GM23338 (cell line): ENCODE results near the gene LRIG1.

Experiments used
- CREB1 ChIP-seq: fragments of 250-450 bp; sonication (Bioruptor Pico); IDR thresholded peaks from 2 replicates; pipeline ENCODE4 v1.5.0; 2020; ENCODE audit warnings: low read depth, mild to moderate bottlenecking, moderate library complexity
- EZH2 ChIP-seq: fragments of 200-600 bp; sonication (generic); IDR thresholded peaks from one replicate; pipeline ENCODE4 v1.8.0; 2017; ENCODE audit warnings: antibody characterized with exemption, mild to moderate bottlenecking, low read depth; ENCODE audit not compliant: unreplicated experiment
- EZH2phosphoT487 ChIP-seq: fragments of 200-600 bp; sonication (generic); IDR thresholded peaks from one replicate; pipeline ENCODE4 v1.8.1; 2018; ENCODE audit warnings: antibody characterized with exemption; ENCODE audit not compliant: unreplicated experiment
- JUNB ChIP-seq: IDR thresholded peaks from one replicate; pipeline ENCODE4 v1.6.1; 2016; ENCODE audit warnings: antibody characterized with exemption; ENCODE audit not compliant: unreplicated experiment
- NANOG ChIP-seq: IDR thresholded peaks from 2 replicates; pipeline ENCODE4 v1.6.1; 2016; ENCODE audit warnings: antibody characterized with exemption, borderline replicate concordance
- POLR2AphosphoS5 ChIP-seq: IDR thresholded peaks from 2 replicates; pipeline ENCODE4 v1.6.1; 2016; ENCODE audit warnings: antibody characterized with exemption, low read depth
- STAT1 ChIP-seq: IDR thresholded peaks from one replicate; pipeline ENCODE4 v1.6.1; 2016; ENCODE audit warnings: antibody characterized with exemption; ENCODE audit not compliant: unreplicated experiment
- ZNF114 ChIP-seq: fragments of 250-450 bp; sonication (Bioruptor Pico); IDR thresholded peaks from 2 replicates; pipeline ENCODE4 v1.5.0; 2020; ENCODE audit warnings: mild to moderate bottlenecking, moderate library complexity
- ZNF331 ChIP-seq: fragments of 250-450 bp; sonication (Bioruptor Pico); IDR thresholded peaks from 2 replicates; pipeline ENCODE4 v1.5.0; 2020; ENCODE audit warnings: low read depth, mild to moderate bottlenecking, moderate library complexity
- TF ChIP-seq, protein P1 (sequence below), 2 experiments: fragments of 200-600 bp in 1 of 2; sonication (generic) in 1 of 2; conservative IDR thresholded peaks; 2 replicates each; pipeline versions ENCODE4 v1.5.1 to v1.6.1; 2016 to 2017; ENCODE audit warnings: antibody characterized with exemption in 2 of 2, low read depth in 2 of 2, mild to moderate bottlenecking in 2 of 2, moderate library complexity in 1 of 2
- TF ChIP-seq, protein P2 (sequence below): IDR thresholded peaks from one replicate; pipeline ENCODE4 v1.6.1; 2018; ENCODE audit warnings: antibody characterized with exemption; ENCODE audit not compliant: unreplicated experiment
- TF ChIP-seq, protein P3 (sequence below): fragments of 250-450 bp; sonication (Bioruptor Pico); IDR thresholded peaks from 2 replicates; pipeline ENCODE4 v1.5.0; 2020; ENCODE audit warnings: mild to moderate bottlenecking, moderate library complexity
- TF ChIP-seq, protein P4 (sequence below): IDR thresholded peaks from 2 replicates; pipeline ENCODE4 v1.6.1; 2016; ENCODE audit warnings: antibody characterized with exemption

DNA sequence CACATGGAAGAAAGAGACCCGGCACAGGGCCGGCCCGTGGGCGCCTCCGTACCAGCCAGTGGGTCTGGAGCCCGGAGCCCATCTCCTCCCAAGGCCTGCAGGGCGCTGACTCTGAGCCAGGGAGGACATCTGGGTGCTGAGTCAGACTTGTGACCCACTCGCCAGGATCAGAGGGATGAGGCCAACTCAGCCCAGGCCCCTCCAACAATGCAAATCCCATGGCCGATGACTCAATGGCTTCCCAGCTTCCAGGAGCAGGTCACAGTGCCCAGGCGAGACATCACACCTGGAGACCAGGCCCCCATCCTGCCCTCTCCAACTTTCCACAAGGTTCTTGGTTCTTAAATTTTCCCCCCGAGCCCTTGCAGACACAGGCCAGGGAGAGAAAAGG lies 95.1 kb downstream of the LRIG1 start:
- TF ChIP-seq POLR2AphosphoS5 (no peak), EZH2 (no peak), NANOG (no peak), CREB1 (CRISPR knock-in tag) (no peak), JUNB (no peak), EZH2phosphoT487 (no peak), ZNF331 (no peak), ZNF114 (CRISPR knock-in tag) (no peak), STAT1 (no peak)
- TF ChIP-seq, protein P1, sequence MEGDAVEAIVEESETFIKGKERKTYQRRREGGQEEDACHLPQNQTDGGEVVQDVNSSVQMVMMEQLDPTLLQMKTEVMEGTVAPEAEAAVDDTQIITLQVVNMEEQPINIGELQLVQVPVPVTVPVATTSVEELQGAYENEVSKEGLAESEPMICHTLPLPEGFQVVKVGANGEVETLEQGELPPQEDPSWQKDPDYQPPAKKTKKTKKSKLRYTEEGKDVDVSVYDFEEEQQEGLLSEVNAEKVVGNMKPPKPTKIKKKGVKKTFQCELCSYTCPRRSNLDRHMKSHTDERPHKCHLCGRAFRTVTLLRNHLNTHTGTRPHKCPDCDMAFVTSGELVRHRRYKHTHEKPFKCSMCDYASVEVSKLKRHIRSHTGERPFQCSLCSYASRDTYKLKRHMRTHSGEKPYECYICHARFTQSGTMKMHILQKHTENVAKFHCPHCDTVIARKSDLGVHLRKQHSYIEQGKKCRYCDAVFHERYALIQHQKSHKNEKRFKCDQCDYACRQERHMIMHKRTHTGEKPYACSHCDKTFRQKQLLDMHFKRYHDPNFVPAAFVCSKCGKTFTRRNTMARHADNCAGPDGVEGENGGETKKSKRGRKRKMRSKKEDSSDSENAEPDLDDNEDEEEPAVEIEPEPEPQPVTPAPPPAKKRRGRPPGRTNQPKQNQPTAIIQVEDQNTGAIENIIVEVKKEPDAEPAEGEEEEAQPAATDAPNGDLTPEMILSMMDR (conservative IDR thresholded peaks at IDR 0.05; ENCODE audit: low read depth in 2 of 2) = no peak
- TF ChIP-seq, protein P2, sequence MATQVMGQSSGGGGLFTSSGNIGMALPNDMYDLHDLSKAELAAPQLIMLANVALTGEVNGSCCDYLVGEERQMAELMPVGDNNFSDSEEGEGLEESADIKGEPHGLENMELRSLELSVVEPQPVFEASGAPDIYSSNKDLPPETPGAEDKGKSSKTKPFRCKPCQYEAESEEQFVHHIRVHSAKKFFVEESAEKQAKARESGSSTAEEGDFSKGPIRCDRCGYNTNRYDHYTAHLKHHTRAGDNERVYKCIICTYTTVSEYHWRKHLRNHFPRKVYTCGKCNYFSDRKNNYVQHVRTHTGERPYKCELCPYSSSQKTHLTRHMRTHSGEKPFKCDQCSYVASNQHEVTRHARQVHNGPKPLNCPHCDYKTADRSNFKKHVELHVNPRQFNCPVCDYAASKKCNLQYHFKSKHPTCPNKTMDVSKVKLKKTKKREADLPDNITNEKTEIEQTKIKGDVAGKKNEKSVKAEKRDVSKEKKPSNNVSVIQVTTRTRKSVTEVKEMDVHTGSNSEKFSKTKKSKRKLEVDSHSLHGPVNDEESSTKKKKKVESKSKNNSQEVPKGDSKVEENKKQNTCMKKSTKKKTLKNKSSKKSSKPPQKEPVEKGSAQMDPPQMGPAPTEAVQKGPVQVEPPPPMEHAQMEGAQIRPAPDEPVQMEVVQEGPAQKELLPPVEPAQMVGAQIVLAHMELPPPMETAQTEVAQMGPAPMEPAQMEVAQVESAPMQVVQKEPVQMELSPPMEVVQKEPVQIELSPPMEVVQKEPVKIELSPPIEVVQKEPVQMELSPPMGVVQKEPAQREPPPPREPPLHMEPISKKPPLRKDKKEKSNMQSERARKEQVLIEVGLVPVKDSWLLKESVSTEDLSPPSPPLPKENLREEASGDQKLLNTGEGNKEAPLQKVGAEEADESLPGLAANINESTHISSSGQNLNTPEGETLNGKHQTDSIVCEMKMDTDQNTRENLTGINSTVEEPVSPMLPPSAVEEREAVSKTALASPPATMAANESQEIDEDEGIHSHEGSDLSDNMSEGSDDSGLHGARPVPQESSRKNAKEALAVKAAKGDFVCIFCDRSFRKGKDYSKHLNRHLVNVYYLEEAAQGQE = no peak
- TF ChIP-seq, protein P3, sequence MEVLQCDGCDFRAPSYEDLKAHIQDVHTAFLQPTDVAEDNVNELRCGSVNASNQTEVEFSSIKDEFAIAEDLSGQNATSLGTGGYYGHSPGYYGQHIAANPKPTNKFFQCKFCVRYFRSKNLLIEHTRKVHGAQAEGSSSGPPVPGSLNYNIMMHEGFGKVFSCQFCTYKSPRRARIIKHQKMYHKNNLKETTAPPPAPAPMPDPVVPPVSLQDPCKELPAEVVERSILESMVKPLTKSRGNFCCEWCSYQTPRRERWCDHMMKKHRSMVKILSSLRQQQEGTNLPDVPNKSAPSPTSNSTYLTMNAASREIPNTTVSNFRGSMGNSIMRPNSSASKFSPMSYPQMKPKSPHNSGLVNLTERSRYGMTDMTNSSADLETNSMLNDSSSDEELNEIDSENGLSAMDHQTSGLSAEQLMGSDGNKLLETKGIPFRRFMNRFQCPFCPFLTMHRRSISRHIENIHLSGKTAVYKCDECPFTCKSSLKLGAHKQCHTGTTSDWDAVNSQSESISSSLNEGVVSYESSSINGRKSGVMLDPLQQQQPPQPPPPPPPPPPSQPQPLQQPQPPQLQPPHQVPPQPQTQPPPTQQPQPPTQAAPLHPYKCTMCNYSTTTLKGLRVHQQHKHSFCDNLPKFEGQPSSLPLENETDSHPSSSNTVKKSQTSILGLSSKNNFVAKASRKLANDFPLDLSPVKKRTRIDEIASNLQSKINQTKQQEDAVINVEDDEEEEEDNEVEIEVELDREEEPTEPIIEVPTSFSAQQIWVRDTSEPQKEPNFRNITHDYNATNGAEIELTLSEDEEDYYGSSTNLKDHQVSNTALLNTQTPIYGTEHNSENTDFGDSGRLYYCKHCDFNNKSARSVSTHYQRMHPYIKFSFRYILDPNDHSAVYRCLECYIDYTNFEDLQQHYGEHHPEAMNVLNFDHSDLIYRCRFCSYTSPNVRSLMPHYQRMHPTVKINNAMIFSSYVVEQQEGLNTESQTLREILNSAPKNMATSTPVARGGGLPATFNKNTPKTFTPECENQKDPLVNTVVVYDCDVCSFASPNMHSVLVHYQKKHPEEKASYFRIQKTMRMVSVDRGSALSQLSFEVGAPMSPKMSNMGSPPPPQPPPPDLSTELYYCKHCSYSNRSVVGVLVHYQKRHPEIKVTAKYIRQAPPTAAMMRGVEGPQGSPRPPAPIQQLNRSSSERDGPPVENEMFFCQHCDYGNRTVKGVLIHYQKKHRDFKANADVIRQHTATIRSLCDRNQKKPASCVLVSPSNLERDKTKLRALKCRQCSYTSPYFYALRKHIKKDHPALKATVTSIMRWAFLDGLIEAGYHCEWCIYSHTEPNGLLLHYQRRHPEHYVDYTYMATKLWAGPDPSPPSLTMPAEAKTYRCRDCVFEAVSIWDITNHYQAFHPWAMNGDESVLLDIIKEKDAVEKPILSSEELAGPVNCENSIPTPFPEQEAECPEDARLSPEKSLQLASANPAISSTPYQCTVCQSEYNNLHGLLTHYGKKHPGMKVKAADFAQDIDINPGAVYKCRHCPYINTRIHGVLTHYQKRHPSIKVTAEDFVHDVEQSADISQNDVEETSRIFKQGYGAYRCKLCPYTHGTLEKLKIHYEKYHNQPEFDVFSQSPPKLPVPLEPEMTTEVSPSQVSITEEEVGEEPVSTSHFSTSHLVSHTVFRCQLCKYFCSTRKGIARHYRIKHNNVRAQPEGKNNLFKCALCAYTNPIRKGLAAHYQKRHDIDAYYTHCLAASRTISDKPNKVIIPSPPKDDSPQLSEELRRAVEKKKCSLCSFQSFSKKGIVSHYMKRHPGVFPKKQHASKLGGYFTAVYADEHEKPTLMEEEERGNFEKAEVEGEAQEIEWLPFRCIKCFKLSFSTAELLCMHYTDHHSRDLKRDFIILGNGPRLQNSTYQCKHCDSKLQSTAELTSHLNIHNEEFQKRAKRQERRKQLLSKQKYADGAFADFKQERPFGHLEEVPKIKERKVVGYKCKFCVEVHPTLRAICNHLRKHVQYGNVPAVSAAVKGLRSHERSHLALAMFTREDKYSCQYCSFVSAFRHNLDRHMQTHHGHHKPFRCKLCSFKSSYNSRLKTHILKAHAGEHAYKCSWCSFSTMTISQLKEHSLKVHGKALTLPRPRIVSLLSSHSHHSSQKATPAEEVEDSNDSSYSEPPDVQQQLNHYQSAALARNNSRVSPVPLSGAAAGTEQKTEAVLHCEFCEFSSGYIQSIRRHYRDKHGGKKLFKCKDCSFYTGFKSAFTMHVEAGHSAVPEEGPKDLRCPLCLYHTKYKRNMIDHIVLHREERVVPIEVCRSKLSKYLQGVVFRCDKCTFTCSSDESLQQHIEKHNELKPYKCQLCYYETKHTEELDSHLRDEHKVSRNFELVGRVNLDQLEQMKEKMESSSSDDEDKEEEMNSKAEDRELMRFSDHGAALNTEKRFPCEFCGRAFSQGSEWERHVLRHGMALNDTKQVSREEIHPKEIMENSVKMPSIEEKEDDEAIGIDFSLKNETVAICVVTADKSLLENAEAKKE = no peak
- TF ChIP-seq, protein P4, sequence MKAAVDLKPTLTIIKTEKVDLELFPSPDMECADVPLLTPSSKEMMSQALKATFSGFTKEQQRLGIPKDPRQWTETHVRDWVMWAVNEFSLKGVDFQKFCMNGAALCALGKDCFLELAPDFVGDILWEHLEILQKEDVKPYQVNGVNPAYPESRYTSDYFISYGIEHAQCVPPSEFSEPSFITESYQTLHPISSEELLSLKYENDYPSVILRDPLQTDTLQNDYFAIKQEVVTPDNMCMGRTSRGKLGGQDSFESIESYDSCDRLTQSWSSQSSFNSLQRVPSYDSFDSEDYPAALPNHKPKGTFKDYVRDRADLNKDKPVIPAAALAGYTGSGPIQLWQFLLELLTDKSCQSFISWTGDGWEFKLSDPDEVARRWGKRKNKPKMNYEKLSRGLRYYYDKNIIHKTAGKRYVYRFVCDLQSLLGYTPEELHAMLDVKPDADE = no peak
